NCI-H2196 (cell line): ENCODE measurements around the gene CEP63.

ENCODE experiments used
- DNase-seq: peaks from one replicate; lab custom pipeline; 2025; ENCODE audit not compliant: unreplicated experiment; lab: John Stamatoyannopoulos, UW

Gene CEP63

GRCh38 chr3:134622806-134623365 is 137.0 kb downstream of the CEP63 start:
- DNase-seq, result no peak

- DNase-seq, result no peak
Observed at GRCh38 chr3:134623615-134624245, 137.9 kb downstream of the CEP63 start.
